HG03064 (cell line): ENCODE data around the gene EML2.
"Not testable (repeated sequence)": the region's sequence is repeated elsewhere in the genome, so short reads cannot be mapped to it uniquely, and the experiment has no call there.

ENCODE experiments used
- ATAC-seq: cut with Tn5 transposase; IDR thresholded peaks from one replicate; pipeline ENCODE4 v1.9.1; 2021; ENCODE audit warnings: low read depth; ENCODE audit not compliant: unreplicated experiment

EML2 gene

GRCh38 chr19:45638930-45639729 is at the start of gene EML2:
TSS of gene EML2 (minus strand) at chr19:45639397. CDS start at chr19:45639376, 21 bp downstream.
- ATAC-seq: no peak

- ATAC-seq: no peak
Measured at GRCh38 chr19:45687599-45687998, 48.4 kb upstream of the EML2 start.

GRCh38 chr19:45685045-45685444 is 45.8 kb upstream of the EML2 start:
- ATAC-seq: not testable (repeated sequence)

- no peak for ATAC-seq
Measured at GRCh38 chr19:45682908-45683307, 43.7 kb upstream of the EML2 start.

GRCh38 chr19:45682117-45682516 is 42.9 kb upstream of the EML2 start:
- no peak for ATAC-seq

GRCh38 chr19:45681391-45682015 is 42.3 kb upstream of the EML2 start:
- ATAC-seq: no peak

- ATAC-seq: no peak
Measured at GRCh38 chr19:45677351-45678230, 38.4 kb upstream of the EML2 start.

GRCh38 chr19:45676851-45677263 is 37.7 kb upstream of the EML2 start:
- ATAC-seq: no peak

GRCh38 chr19:45674946-45675345 is 35.7 kb upstream of the EML2 start:
- no peak for ATAC-seq

GRCh38 chr19:45670670-45671453 is 31.7 kb upstream of the EML2 start:
- ATAC-seq: no peak

GRCh38 chr19:45668342-45668871 is 29.2 kb upstream of the EML2 start:
- no peak for ATAC-seq

- no peak for ATAC-seq
Measured at GRCh38 chr19:45667620-45668341, 28.6 kb upstream of the EML2 start, which contains the start of gene GIPR. TSS of gene GIPR (plus strand) at chr19:45668221. CDS start at chr19:45669521, 1,300 bp downstream.

- ATAC-seq: no peak
Measured at GRCh38 chr19:45664575-45664974, 25.4 kb upstream of the EML2 start.

- ATAC-seq: no peak
Measured at GRCh38 chr19:45663800-45664199, 24.6 kb upstream of the EML2 start.

GRCh38 chr19:45660636-45661035 is 21.4 kb upstream of the EML2 start:
- ATAC-seq: no peak

- ATAC-seq: no peak
Measured at GRCh38 chr19:45659096-45659729, 20.0 kb upstream of the EML2 start.

GRCh38 chr19:45657520-45658167 is 18.4 kb upstream of the EML2 start:
- ATAC-seq: no peak

- ATAC-seq: no peak
Measured at GRCh38 chr19:45655073-45655472, 15.9 kb upstream of the EML2 start.
